ENCODE results near the gene MYOT.
"Not testable (repeated sequence)": the region's sequence is repeated elsewhere in the genome, so short reads cannot be mapped to it uniquely, and the experiment has no call there.

The MYOT gene, protein sequence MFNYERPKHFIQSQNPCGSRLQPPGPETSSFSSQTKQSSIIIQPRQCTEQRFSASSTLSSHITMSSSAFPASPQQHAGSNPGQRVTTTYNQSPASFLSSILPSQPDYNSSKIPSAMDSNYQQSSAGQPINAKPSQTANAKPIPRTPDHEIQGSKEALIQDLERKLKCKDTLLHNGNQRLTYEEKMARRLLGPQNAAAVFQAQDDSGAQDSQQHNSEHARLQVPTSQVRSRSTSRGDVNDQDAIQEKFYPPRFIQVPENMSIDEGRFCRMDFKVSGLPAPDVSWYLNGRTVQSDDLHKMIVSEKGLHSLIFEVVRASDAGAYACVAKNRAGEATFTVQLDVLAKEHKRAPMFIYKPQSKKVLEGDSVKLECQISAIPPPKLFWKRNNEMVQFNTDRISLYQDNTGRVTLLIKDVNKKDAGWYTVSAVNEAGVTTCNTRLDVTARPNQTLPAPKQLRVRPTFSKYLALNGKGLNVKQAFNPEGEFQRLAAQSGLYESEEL

DNA sequence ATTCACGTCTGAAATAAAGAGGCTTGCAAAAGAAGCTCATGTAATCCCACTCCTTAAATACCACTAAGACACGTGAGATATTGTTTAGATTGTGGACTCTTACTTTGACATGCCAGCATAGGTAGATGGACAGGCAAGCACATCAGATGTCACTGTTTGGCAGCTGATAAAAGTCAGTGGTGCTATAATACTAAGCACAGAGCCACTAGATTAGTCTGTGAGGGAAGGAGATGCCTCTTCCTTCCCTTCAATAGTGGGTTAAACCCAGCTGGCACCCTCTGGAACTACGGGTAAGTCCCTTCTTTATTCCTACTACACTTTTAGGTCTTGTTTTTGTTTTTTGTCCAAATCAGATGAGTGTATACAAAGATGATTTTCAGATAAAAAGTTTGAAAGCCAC lies at the start of gene MYOT:
Gene MYOT, plus strand, starts transcription at position 197 of the 400 bp plus-strand sequence. CDS start 2,792 bp downstream, outside the sequence.
- DNase-seq: no peak

DNA sequence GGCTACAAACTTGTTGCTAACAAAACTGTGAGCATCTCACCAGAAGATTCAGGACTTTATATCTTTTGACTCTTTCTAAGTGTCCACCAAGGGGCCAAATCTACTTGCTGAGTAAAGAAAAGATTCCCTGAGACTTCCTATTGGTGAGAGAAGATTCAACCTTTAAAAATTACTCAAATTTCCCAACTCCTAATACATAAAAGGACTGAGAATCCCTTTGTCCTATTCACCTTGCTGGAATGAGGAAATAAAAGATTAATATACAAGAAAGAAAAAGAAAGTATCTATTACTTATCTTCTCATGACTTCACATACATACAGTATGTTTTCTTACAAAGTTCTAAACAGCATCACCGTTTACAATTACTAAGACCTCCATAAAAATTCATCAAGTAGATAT lies 47.9 kb upstream of the MYOT start:
- DNase-seq: no peak

- DNase-seq: peak; percentile 27
Measured at GRCh38 chr5:137822158-137822764, 45.4 kb upstream of the MYOT start.

DNA sequence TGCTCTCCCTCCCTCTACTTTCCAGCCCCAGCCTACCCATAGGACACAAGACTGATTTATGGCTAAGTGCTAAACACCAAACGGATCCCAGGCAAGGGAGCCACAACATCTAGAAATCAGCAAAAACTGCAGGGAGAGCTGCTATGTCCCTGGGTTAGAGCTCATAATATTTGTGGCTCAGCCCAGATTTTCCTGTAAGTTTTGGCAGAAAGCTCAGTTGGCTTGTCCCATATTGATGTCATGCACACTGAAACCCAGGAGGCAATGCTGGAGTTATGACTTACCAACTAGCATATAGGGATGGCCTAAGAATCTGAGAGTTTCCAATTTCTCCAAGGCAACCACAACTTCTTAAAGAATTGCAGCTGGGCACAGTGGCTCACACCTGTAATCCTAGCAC lies 44.7 kb upstream of the MYOT start:
- DNase-seq: no peak

DNA sequence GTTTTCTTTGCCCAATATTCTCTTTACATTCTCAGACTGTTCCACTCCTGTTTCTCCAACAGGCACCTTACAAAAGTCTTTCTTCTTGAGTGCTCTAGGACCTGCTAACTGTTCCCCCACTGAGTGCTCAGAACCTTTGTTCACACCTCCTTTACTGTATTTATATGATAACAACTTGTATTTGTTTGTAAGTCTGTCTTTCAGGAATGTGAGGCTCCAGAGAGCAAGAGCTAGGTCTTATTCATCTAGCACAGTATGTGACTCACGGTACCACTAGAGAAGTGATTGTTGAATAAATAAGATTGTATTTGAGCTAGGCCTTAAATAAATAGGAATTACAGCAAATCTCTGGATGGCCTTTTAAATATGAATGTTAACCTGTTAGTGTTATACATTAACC lies 42.5 kb upstream of the MYOT start:
- DNase-seq: no peak

- DNase-seq: no peak
Measured at GRCh38 chr5:137826067-137826466, 41.6 kb upstream of the MYOT start.

GRCh38 chr5:137828180-137828579 lies 39.5 kb upstream of the MYOT start:
- DNase-seq: no peak

GRCh38 chr5:137828664-137829063 lies 39.0 kb upstream of the MYOT start:
- no peak for DNase-seq

- DNase-seq: no peak
Measured at GRCh38 chr5:137831105-137831504, 36.6 kb upstream of the MYOT start.

DNA sequence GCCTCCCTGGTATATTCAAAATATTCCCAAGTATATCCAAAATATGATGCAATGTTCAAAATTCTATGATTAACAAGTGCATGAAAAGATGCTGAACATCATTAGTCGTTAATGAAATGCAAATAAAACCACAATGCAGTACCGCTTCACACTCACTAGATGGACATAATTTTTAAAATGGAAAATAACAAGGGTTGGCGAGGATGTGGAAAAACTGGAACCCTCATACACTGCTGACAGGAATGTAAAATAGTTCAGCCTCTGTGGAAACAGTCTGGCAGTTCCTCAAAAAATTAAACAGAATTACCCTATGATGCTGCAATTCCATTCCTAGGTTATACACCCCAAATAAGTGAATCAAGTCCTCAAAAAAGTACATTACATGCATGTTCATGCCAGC lies 36.1 kb upstream of the MYOT start:
- DNase-seq: no peak

GRCh38 chr5:137832416-137832815 lies 35.2 kb upstream of the MYOT start:
- no peak for DNase-seq

DNA sequence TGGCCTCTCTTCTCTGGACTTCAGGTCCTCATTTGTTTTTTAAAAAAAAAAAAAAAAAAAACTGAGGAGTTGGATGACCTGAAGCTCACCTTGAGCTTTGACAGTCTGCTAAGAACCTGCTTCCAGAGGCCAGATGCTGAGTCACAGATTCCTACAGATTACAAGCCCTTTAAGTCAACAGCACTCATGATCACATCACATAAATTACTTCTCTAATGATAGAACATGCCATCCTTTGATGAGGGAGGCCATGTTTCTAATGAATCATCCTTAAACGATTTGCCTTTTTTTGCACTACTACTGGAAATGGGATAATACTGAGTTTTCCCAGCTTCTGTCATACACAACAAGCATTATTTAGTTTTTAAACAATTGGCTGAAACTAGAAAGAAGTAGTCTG lies 34.2 kb upstream of the MYOT start:
- no peak for DNase-seq

GRCh38 chr5:137834498-137835049 lies 33.1 kb upstream of the MYOT start:
- no peak for DNase-seq

- DNase-seq: no peak
Measured at GRCh38 chr5:137836298-137836697, 31.4 kb upstream of the MYOT start.

GRCh38 chr5:137836997-137837396 lies 30.7 kb upstream of the MYOT start:
- no peak for DNase-seq

GRCh38 chr5:137837491-137838394 lies 29.9 kb upstream of the MYOT start:
- DNase-seq: no peak

- DNase-seq: no peak
Measured at GRCh38 chr5:137838976-137839375, 28.7 kb upstream of the MYOT start.

DNA sequence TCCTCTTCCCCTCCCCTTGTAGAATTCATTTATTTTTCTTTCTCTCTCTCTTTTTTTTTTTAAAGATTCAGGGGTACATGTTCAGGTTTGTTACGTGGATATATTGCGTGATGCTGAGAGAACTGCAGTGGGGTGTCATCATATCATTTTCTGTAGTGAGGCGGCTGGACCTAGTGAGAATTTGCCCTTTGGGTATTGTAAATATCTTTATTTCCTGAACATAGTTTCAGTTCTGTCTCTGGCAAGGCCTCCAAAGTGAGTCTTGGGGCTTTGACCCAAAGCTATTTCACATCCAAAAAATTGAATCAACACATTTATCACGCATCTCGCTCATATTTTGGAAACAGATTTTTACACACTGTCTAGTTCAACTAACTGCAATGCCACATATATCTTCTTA lies 25.4 kb upstream of the MYOT start:
- no peak for DNase-seq

DNA sequence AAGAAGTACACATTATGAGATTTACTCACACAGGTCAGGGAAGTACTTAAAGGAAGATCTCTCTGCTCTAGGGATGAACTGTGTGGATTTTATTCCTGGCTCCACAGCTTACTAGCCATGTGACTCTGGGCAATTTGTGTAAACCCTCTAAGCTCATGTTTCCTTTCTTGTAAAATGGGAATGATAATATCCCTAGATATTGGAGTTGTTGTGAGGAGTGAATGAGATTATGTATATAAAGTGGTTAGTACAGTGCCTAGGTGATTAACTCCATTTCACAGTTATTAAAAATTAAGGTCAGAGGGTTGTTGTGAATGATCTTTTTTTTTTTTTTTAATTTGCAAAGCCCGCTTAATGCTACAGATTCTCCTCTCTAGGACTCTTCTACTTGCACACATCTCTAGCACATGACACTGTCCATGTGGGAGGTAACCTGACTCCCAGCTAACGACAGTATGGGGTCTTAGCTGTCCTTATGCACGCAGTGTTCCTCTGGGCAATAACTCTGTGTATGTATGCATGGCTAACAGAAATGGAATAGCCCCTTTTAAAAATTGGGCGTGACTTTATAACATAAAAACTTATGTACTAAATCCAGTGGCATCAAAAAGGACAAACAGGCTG lies 23.9 kb upstream of the MYOT start:
- no peak for DNase-seq

GRCh38 chr5:137845472-137845871 lies 22.2 kb upstream of the MYOT start:
- no peak for DNase-seq

DNA sequence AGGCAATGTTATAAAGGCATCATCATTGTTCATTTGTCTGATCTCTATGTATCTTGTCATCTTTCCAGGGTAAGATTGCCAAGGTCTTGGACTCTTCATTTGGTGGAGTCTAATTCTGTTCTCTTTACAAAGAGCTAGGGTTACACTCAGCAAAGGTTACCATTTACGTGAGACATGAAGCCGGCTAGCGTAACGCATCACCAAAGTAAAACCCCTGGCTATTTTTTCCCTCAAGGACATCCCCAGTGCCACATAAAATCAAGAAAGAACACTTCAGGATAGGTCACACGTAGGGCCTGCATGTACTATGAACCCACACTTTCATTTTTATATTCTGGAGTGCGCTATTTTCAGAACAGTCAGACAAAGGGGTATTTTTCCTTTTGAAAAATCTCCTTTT lies 20.0 kb upstream of the MYOT start:
- DNase-seq: no peak

GRCh38 chr5:137853165-137853564 lies 14.5 kb upstream of the MYOT start:
- not testable (repeated sequence) for DNase-seq

DNA sequence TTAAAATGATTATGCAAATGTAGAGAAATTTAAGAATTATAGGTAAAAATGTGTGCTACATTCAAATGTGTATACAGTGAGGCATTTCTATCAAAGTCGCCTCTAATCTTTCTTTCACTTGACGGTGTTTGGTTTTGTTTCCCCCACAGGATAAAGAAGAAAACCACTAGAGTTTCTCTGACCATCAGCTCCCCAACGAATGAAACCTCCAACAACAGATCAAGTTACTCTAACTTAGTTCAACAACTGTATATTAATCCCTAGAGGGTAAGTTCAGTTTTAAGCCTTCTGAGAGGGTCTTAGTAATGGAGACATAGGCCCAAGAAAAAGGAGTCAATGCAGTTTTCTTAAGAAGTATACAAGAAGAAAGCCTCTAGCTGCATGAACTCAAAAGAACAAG lies 11.5 kb upstream of the MYOT start:
- no peak for DNase-seq

All from NCI-H1694 treated with DMSO at 0.1 percent for 48 hours (cell line).